Superior temporal gyrus (tissue), 1 donor: ENCODE measurements around the gene SIGLEC10.
"Not testable (repeated sequence)": the region's sequence is repeated elsewhere in the genome, so short reads cannot be mapped to it uniquely, and the experiment has no call there.

Experiments
- DNase-seq: peaks from one replicate; pipeline ENCODE4 v3.0.0-alpha.2; 2016; ENCODE audit errors: extremely low spot score

The SIGLEC10 gene

GRCh38 chr19:51417107-51417809 lies at the start of gene SIGLEC10:
SIGLEC10 (minus strand) TSS chr19:51417642; CDS start chr19:51417581, 61 bp downstream.
- no peak for DNase-seq

GRCh38 chr19:51466723-51467122 lies 49.3 kb upstream of the SIGLEC10 start:
- peak; percentile 26 for DNase-seq

- DNase-seq = not testable (repeated sequence)
Observed at GRCh38 chr19:51463976-51464581, 46.6 kb upstream of the SIGLEC10 start.

- DNase-seq = no peak
Observed at GRCh38 chr19:51462681-51463080, 45.2 kb upstream of the SIGLEC10 start.

GRCh38 chr19:51462276-51462675 lies 44.8 kb upstream of the SIGLEC10 start:
- no peak for DNase-seq

- no peak for DNase-seq
Observed at GRCh38 chr19:51461723-51462161, 44.3 kb upstream of the SIGLEC10 start.

GRCh38 chr19:51460164-51460992 lies 42.9 kb upstream of the SIGLEC10 start:
- no peak for DNase-seq

GRCh38 chr19:51458899-51459505 lies 41.6 kb upstream of the SIGLEC10 start:
- DNase-seq = no peak

GRCh38 chr19:51458051-51458645 lies 40.7 kb upstream of the SIGLEC10 start, which contains the start of gene SIGLEC8:
SIGLEC8 (minus strand) TSS chr19:51458454; CDS start chr19:51458387, 67 bp downstream.
- DNase-seq = no peak

- DNase-seq = no peak
Observed at GRCh38 chr19:51457351-51458013, 40.0 kb upstream of the SIGLEC10 start.

GRCh38 chr19:51456541-51457290 lies 39.3 kb upstream of the SIGLEC10 start:
- no peak for DNase-seq

GRCh38 chr19:51450730-51451307 lies 33.4 kb upstream of the SIGLEC10 start:
- no peak for DNase-seq

- DNase-seq = no peak
Observed at GRCh38 chr19:51448411-51449016, 31.1 kb upstream of the SIGLEC10 start.

- DNase-seq = no peak
Observed at GRCh38 chr19:51448011-51448410, 30.6 kb upstream of the SIGLEC10 start.

- DNase-seq = not testable (repeated sequence)
Observed at GRCh38 chr19:51447510-51447909, 30.1 kb upstream of the SIGLEC10 start.

- DNase-seq = no peak
Observed at GRCh38 chr19:51441410-51442390, 24.3 kb upstream of the SIGLEC10 start.

- no peak for DNase-seq
Observed at GRCh38 chr19:51440846-51441409, 23.5 kb upstream of the SIGLEC10 start.

- no peak for DNase-seq
Observed at GRCh38 chr19:51440052-51440451, 22.6 kb upstream of the SIGLEC10 start.
